DOHH2 (cell line): ENCODE measurements around the gene VDAC2.

ENCODE experiments used
- EZH2phosphoT487 ChIP-seq: fragments of 200-600 bp; sonication (generic); IDR thresholded peaks from 2 replicates; pipeline ENCODE4 v1.6.1; 2017; ENCODE audit warnings: borderline replicate concordance, mild to moderate bottlenecking, antibody characterized with exemption, low read length, moderate library complexity, mixed read lengths
- TF ChIP-seq, protein P1 (sequence below): fragments of 200-600 bp; sonication (generic); IDR thresholded peaks from one replicate; pipeline ENCODE4 v1.5.1; 2014; ENCODE audit warnings: antibody characterized with exemption, mild to moderate bottlenecking, low read depth, low read length; ENCODE audit not compliant: poor library complexity, severe bottlenecking

DNA sequence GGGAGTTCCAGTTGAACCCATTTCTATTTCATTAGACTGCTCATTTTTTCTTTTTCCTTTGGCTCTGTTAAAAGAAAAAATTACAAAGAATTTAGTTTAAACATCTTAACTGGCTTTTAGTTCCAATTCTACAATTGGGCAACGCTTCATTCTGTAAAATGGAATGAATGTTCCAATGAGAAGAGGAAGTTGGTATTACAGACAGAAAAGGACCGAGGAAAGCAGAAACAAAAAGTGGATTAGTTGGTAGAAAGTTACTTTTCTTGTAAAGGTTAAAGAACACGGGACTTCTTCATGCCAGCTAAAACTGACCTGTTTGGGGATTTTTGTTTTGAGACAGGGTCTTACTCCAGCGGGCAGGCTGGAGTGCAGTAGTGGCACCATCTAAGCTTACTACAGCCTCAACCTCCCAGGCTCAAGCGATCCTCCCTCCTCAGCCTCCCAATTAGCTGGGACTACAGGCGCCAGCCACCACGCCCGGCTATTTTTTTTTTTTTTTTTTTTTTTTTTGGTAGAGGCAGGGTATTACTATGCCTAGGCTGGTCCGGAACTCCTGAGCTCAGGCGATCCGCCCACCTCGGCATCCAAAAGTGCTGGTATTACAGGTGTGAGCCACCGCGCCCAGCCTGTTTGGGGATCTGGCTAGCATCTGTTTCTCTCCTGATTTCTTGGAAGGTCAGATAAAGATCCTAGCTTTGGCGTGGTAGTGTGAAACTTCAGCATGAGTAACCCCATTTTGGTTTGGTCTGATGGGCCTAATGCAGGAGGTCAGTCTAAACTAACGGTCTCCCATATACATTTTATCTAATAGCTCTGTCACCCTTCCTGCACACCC lies 1.3 kb upstream of the VDAC2 start:
- TF ChIP-seq, protein P1, sequence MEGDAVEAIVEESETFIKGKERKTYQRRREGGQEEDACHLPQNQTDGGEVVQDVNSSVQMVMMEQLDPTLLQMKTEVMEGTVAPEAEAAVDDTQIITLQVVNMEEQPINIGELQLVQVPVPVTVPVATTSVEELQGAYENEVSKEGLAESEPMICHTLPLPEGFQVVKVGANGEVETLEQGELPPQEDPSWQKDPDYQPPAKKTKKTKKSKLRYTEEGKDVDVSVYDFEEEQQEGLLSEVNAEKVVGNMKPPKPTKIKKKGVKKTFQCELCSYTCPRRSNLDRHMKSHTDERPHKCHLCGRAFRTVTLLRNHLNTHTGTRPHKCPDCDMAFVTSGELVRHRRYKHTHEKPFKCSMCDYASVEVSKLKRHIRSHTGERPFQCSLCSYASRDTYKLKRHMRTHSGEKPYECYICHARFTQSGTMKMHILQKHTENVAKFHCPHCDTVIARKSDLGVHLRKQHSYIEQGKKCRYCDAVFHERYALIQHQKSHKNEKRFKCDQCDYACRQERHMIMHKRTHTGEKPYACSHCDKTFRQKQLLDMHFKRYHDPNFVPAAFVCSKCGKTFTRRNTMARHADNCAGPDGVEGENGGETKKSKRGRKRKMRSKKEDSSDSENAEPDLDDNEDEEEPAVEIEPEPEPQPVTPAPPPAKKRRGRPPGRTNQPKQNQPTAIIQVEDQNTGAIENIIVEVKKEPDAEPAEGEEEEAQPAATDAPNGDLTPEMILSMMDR: no peak
- TF ChIP-seq EZH2phosphoT487: no peak
